ENCODE measurements around the gene OVCA2.

DNA sequence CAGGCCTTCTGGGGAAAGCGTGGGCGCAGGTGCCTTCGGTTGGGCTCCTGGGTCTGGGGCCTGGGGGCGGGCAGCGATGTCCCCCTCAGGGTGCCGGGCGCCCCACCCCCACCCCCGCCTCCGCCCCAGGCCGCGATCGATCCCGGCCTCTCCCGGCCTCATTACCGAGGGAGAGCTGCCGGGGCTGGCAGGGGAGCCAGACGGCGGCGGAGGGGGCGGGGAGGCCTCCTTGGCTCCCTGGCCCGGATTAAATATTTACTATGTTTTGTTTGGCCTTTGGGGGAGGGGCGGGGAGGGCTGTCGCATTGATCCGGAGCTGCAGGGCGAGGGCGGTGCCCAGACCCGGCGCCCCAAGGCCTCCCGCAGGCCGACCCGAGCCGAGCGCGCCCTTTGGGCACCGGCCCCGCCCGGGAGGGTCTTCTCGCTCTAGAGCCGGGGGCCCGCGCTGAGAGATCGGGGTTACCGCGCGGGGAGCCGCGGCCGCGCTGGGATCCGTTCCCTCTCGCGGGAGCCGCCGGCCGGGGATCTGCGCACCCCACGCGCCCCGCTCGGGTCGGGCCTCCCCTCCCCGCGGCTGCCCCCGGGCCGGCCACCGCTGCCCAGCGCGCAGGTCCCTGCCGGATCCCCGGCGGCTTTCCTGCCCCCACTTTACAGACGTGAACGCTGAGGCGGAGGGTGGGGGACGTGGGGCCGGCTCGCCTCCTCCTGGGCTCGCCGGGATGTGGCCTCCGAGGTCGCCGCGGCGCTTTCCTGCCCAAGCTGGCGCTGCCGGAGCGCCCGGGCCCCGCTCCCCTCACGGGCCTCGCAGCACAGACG, 43.7 kb upstream of the OVCA2 start:
- TF ChIP-seq, protein P1, sequence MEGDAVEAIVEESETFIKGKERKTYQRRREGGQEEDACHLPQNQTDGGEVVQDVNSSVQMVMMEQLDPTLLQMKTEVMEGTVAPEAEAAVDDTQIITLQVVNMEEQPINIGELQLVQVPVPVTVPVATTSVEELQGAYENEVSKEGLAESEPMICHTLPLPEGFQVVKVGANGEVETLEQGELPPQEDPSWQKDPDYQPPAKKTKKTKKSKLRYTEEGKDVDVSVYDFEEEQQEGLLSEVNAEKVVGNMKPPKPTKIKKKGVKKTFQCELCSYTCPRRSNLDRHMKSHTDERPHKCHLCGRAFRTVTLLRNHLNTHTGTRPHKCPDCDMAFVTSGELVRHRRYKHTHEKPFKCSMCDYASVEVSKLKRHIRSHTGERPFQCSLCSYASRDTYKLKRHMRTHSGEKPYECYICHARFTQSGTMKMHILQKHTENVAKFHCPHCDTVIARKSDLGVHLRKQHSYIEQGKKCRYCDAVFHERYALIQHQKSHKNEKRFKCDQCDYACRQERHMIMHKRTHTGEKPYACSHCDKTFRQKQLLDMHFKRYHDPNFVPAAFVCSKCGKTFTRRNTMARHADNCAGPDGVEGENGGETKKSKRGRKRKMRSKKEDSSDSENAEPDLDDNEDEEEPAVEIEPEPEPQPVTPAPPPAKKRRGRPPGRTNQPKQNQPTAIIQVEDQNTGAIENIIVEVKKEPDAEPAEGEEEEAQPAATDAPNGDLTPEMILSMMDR (IDR thresholded peaks at IDR 0.05), result no peak
- no peak for TF ChIP-seq POLR2A (IDR thresholded peaks at IDR 0.05)
- no peak for TF ChIP-seq EP300 (IDR thresholded peaks at IDR 0.05)
- no peak for TF ChIP-seq POLR2AphosphoS5 (IDR thresholded peaks at IDR 0.05)

Data from gastroesophageal sphincter (tissue), 3 donors.